Astrocyte (in vitro differentiated cells and primary cell): ENCODE measurements around the gene PRIMA1.

Experiments
- EZH2 ChIP-seq: IDR thresholded peaks from 2 replicates; pipeline ENCODE4 v1.6.1; 2012; ENCODE audit warnings: mild to moderate bottlenecking, low read length, inconsistent platforms; ENCODE audit not compliant: insufficient read depth
- TF ChIP-seq, protein P1 (sequence below): IDR thresholded peaks from 2 replicates; pipeline ENCODE4 v1.5.1; 2011; ENCODE audit warnings: low read depth, mild to moderate bottlenecking, inconsistent platforms, low read length, moderate library complexity; ENCODE audit not compliant: insufficient read depth

DNA sequence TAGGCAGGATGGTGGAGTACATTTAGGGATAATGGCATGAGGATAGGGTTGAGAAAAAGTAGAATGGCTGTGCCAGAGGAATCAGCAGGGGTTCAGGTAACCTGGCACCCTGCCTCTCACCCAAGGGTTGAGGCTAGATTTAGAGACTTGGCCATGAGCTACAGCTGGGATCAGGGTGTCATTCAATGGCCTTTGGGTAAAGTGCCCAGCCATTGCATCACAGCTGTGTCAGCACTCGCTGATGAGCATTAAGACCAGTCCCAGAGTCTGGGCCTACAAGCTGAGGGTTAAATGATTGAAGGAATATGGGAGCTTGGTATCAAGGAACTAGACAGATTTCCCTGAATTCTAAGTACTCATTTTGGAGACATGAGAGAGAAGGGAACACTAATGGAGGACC, 113.9 kb downstream of the PRIMA1 start:
- TF ChIP-seq, protein P1, sequence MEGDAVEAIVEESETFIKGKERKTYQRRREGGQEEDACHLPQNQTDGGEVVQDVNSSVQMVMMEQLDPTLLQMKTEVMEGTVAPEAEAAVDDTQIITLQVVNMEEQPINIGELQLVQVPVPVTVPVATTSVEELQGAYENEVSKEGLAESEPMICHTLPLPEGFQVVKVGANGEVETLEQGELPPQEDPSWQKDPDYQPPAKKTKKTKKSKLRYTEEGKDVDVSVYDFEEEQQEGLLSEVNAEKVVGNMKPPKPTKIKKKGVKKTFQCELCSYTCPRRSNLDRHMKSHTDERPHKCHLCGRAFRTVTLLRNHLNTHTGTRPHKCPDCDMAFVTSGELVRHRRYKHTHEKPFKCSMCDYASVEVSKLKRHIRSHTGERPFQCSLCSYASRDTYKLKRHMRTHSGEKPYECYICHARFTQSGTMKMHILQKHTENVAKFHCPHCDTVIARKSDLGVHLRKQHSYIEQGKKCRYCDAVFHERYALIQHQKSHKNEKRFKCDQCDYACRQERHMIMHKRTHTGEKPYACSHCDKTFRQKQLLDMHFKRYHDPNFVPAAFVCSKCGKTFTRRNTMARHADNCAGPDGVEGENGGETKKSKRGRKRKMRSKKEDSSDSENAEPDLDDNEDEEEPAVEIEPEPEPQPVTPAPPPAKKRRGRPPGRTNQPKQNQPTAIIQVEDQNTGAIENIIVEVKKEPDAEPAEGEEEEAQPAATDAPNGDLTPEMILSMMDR: no peak
- TF ChIP-seq EZH2: no peak
